ENCODE data around the gene WNT7B. TPM values are rescaled to one million over a fixed set of nuclear protein-coding genes. Genes with fewer than 3 reads are reported as not detected.

WNT7B gene
- total and polyA plus RNA-seq, 7 donors = not detected

DNA sequence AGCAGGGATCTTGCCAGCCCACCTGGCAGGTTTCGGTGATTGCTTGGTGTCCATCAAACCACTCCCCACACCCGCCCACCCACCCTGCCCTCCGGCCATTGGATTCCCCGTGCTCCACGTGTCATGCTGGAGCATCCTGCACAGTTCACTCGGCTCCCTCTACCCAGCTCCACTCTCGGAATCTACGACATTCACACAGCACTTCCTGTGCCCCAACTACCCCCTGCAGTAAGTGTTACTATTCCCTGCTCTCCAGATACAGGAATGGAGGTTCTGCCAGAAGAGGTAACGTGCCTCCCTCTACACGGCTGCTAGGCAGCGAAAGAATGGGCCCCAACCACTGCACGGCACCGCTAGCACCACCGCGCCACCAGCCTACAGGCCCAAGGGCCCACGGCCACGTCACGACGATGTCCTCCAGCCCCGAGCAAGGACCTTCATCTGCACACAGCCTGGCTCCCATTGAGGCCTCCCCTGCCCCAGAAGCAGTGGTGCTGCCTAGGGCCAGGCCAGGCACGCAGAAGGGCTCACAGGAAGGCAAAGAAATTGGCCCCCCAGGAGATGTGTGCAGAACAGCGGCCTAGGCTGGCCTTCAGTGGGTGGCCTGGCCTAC is 27.6 kb downstream of the WNT7B start:
- H3K27ac ChIP-seq = no peak overlapping the region
- DNase-seq = no peak
- TF ChIP-seq, protein P1, sequence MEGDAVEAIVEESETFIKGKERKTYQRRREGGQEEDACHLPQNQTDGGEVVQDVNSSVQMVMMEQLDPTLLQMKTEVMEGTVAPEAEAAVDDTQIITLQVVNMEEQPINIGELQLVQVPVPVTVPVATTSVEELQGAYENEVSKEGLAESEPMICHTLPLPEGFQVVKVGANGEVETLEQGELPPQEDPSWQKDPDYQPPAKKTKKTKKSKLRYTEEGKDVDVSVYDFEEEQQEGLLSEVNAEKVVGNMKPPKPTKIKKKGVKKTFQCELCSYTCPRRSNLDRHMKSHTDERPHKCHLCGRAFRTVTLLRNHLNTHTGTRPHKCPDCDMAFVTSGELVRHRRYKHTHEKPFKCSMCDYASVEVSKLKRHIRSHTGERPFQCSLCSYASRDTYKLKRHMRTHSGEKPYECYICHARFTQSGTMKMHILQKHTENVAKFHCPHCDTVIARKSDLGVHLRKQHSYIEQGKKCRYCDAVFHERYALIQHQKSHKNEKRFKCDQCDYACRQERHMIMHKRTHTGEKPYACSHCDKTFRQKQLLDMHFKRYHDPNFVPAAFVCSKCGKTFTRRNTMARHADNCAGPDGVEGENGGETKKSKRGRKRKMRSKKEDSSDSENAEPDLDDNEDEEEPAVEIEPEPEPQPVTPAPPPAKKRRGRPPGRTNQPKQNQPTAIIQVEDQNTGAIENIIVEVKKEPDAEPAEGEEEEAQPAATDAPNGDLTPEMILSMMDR (IDR thresholded peaks at IDR 0.05) = no peak
- TF ChIP-seq EP300 (IDR thresholded peaks at IDR 0.05) (no peak), POLR2A (IDR thresholded peaks at IDR 0.05) (no peak), POLR2AphosphoS5 (IDR thresholded peaks at IDR 0.05) (no peak)
- no peaks in the 10 kb centered on the region for H3K9me3 ChIP-seq
- H3K4me1 ChIP-seq = no peaks in the 10 kb centered on the region
- H3K27me3 ChIP-seq = peaks cover 0 to 15% (median 0%) of the 10 kb centered on the region in 3 donors
- no peaks in the 10 kb centered on the region for H3K36me3 ChIP-seq
- H3K4me3 ChIP-seq = no peak overlapping the region
- intact Hi-C loops (cut with DNase I) = no loop called here
- 86% methylated on average over 22 of the region's 22 CpGs for WGBS, 2 donors

DNA sequence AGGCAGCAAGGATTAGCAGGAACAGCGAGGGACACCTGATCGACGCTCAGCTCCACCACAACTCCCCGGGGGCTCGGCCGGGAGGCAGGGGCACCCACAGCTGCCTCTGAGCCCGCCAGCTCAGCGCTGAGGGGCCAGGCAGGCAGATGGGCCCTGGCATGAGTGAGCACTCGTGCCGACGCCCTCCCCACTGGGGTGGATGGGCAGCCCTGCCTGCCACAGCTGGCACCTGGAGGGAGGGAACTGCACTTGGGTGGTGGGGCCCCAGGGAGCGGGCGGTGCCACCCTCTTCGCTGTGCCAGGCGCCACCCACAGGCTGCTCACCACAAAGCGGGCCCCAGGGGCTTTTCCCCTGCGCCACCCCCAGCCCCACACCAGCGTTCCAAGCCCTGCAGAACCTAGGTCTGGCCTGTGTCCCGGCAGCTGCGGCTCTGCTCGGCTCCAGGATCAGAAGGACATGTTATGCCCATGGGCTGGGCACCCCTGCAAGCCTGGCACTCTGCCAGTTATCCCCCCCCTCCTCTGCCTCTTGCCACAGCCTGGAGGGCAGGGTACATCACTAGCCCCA is 28.8 kb downstream of the WNT7B start:
- intact Hi-C loops (cut with DNase I) = no loop called here
- Histone ChIP-seq H3K27me3 (peaks cover 0 to 8% (median 0%) of the 10 kb centered on the region in 3 donors), H3K4me3 (no peak overlapping the region), H3K36me3 (no peaks in the 10 kb centered on the region), H3K27ac (no peak overlapping the region), H3K4me1 (no peaks in the 10 kb centered on the region), H3K9me3 (no peaks in the 10 kb centered on the region)
- TF ChIP-seq POLR2AphosphoS5 (IDR thresholded peaks at IDR 0.05) = no peak
- TF ChIP-seq POLR2A (IDR thresholded peaks at IDR 0.05) = no peak
- TF ChIP-seq, protein P1 (IDR thresholded peaks at IDR 0.05) = no peak
- TF ChIP-seq EP300 (IDR thresholded peaks at IDR 0.05) = no peak
- WGBS, 2 donors = 39 to 47% methylated on average over 21 of the region's 21 CpGs
- DNase-seq = no peak

DNA sequence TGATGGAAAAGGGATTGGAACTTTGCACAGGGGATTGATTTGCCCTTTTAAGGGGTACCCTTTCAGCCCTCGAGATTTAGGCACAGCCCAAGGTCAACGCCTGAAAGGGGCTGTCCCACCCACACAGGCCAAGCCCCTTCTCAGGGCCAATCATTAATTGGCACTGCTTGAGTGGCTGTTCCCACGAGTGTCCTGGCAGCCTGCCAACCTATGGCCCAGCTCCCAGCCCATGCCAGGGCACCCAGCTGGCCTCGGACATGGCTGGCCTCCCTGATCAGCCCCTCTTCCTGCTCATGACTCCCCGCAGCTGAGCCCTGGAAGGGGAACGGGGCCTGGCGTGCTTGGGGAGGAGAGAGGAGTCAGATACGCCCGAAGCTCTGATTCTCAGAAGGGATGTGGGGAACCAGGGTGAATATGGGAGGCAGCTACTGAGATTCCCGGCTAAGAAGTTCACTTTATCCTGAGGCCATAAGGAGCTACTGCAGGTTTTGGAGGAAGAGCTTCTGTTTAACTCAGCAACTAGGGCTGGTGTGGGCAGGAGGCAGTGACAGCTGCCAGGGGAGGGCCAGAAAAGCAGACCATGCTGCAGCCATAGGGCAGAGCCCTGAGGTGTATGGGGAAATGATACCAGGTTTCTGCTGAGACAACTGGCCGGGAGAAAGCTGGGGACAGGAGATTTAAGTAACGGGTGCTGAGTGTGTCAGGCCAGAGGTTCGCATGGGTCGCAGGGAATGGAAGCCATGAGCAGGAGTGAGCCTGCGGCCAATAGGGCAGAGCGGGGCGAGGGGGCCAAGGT is 30.0 kb downstream of the WNT7B start:
- Histone ChIP-seq H3K9me3 (no peaks in the 10 kb centered on the region), H3K4me3 (no peak overlapping the region), H3K4me1 (no peaks in the 10 kb centered on the region), H3K27me3 (no peaks in the 10 kb centered on the region), H3K36me3 (no peaks in the 10 kb centered on the region), H3K27ac (no peak overlapping the region)
- no peak for DNase-seq
- WGBS, 2 donors = 57 to 72% methylated on average over 17 of the region's 17 CpGs
- TF ChIP-seq POLR2AphosphoS5 (IDR thresholded peaks at IDR 0.05) = no peak
- TF ChIP-seq, protein P1 (IDR thresholded peaks at IDR 0.05) = no peak
- no peak for TF ChIP-seq POLR2A (IDR thresholded peaks at IDR 0.05)
- TF ChIP-seq EP300 (IDR thresholded peaks at IDR 0.05) = no peak
- intact Hi-C loops (cut with DNase I) = no loop called here

DNA sequence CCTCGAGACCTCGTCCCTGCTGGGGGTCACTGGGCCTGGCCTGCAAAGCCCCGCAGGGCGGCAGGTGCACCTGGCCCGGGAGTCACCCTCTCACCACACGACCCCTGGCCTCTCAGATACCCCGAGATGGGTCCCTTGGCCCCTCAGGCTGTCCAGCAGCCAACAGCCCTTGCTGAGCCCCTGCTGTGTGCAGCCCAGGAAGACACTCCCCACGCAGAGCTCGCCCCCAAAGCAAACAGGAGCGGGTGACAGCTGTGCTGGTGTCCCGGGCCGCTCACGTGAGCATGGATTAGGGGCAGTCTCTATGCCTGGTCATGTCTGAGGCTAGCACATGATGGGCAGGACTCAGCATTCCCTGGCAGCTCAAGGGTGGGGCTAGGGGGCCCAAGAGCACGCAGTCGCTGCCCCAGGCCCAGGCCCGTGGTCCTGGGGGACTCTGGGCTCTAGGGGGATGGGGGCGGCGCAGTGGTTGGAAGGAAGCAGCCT is 31.3 kb downstream of the WNT7B start:
- Histone ChIP-seq H3K27me3 (no peaks in the 10 kb centered on the region), H3K4me1 (no peaks in the 10 kb centered on the region), H3K36me3 (no peaks in the 10 kb centered on the region), H3K9me3 (no peaks in the 10 kb centered on the region), H3K4me3 (no peak overlapping the region), H3K27ac (no peak overlapping the region)
- TF ChIP-seq POLR2A (IDR thresholded peaks at IDR 0.05) (no peak), EP300 (IDR thresholded peaks at IDR 0.05) (no peak), POLR2AphosphoS5 (IDR thresholded peaks at IDR 0.05) (no peak)
- TF ChIP-seq, protein P1 (IDR thresholded peaks at IDR 0.05) = no peak
- no peak for DNase-seq
- intact Hi-C loops (cut with DNase I) = no loop called here
- 46 to 72% methylated on average over 18 of the region's 18 CpGs for WGBS, 2 donors
